Esophagus muscularis mucosa (tissue), 3 donors: Measurements from ENCODE around the gene SELENOM.
A peak's percentile ranks its signal among the peaks of the same experiment; 100 is the strongest.

Experiments used
- CTCF ChIP-seq, 3 experiments: fragments of 200-600 bp in 2 of 3; fragments of 450-650 bp in 1 of 3; sonication (generic) in 2 of 3; IDR thresholded peaks; one replicate each; pipeline ENCODE4 v1.5.1; 2017 to 2019; ENCODE audit warnings: antibody characterized with exemption in 3 of 3, mild to moderate bottlenecking in 2 of 3, moderate library complexity in 1 of 3
- POLR2AphosphoS5 ChIP-seq, 2 donors: sonication (generic); formaldehyde crosslinking; IDR thresholded peaks; one replicate each; pipeline ENCODE4 v1.6.1; 2017; ENCODE audit warnings: antibody characterized with exemption in 2 of 2

GRCh38 chr22:31055635-31056159 is 51.7 kb downstream of the SELENOM start:
- no peak for TF ChIP-seq CTCF (IDR thresholded peaks at IDR 0.05)
- TF ChIP-seq POLR2AphosphoS5 (IDR thresholded peaks at IDR 0.05), result peak; percentile 92 to 98
